Activated CD8-positive, alpha-beta memory T cell treated with anti-CD3 and anti-CD28 coated beads, Interleukin-2, amount 10 ng/mL, durations not matched to agents 7 days and 5 days (primary cell): ENCODE data around the gene PAM. TPM values are rescaled to one million over a fixed set of nuclear protein-coding genes. Genes with fewer than 3 reads are reported as not detected.
"Not testable (repeated sequence)": the region's sequence is repeated elsewhere in the genome, so short reads cannot be mapped to it uniquely, and the experiment has no call there.

Experiments used
- ATAC-seq: fragments of 150-1000 bp; cut with Tn5 transposase; one replicate; pipeline ENCODE4 v1.10.0; 2021; ENCODE audit warnings: moderate library complexity
- CTCF ChIA-PET: fragments of 350-600 bp; sonication (Branson Sonifier 250); formaldehyde crosslinking; loops from one replicate; lab custom pipeline; 2021; ENCODE audit warnings: antibody characterized with exemption; lab: Charles Lee
- DNase-seq: peaks from one replicate; pipeline ENCODE4 v3.0.0-alpha.2; 2020
- H3K27ac Mint-ChIP-seq: one replicate; pipeline ENCODE4 v1.8.0; 2021; ENCODE audit warnings: mild to moderate bottlenecking, mixed read lengths
- H3K27me3 Mint-ChIP-seq: one replicate; pipeline ENCODE4 v1.8.0; 2021; ENCODE audit warnings: mixed read lengths
- H3K36me3 Mint-ChIP-seq: one replicate; pipeline ENCODE4 v1.8.0; 2021; ENCODE audit warnings: mild to moderate bottlenecking, mixed read lengths
- H3K4me1 Mint-ChIP-seq: one replicate; pipeline ENCODE4 v1.8.0; 2021; ENCODE audit warnings: mixed read lengths
- H3K4me3 Mint-ChIP-seq: one replicate; pipeline ENCODE4 v1.8.0; 2021; ENCODE audit warnings: mild to moderate bottlenecking, moderate library complexity, mixed read lengths
- H3K9me3 Mint-ChIP-seq: one replicate; pipeline ENCODE4 v1.8.0; 2022; ENCODE audit warnings: low read depth, mixed read lengths
- total RNA-seq, 2 experiments: library from RNA; stranded (reverse); gene quantifications; one replicate each; pipeline ENCODE4 v1.2.3, GENCODE V29; 2021

The PAM gene
- total RNA-seq, 2 experiments from 2014 or later: 29.7 to 31.5 TPM

GRCh38 chr5:102975457-102976182 lies 220.5 kb downstream of the PAM start:
- Mint-ChIP-seq H3K36me3 (no peaks in the 10 kb centered on the region), H3K27me3 (no peaks in the 10 kb centered on the region), H3K4me3 (no peak overlapping the region), H3K4me1 (no peaks in the 10 kb centered on the region), H3K9me3 (no peaks in the 10 kb centered on the region), H3K27ac (no peak overlapping the region)
- CTCF ChIA-PET: no interaction called here
- DNase-seq (no peak), ATAC-seq (no peak)

- no peak overlapping the region for H3K27ac Mint-ChIP-seq
- CTCF ChIA-PET: no interaction called here
- no peaks in the 10 kb centered on the region for H3K27me3 Mint-ChIP-seq
- ATAC-seq (no peak), DNase-seq (no peak)
- no peak overlapping the region for H3K4me3 Mint-ChIP-seq
- H3K4me1 Mint-ChIP-seq: no peaks in the 10 kb centered on the region
- H3K36me3 Mint-ChIP-seq: peaks cover 18% of the 10 kb centered on the region
- peaks cover 5% of the 10 kb centered on the region for H3K9me3 Mint-ChIP-seq
Observed at GRCh38 chr5:102981957-102982635, 227.0 kb downstream of the PAM start.

- DNase-seq: no peak
- H3K27ac Mint-ChIP-seq: no peak overlapping the region
- no peak for ATAC-seq
- H3K4me1 Mint-ChIP-seq: no peaks in the 10 kb centered on the region
- CTCF ChIA-PET: interaction anchor here (1.2 kb wide), 1 partner anchor 153 kb away, joined by 3 read pairs; no protein-coding TSS in a partner anchor
- H3K27me3 Mint-ChIP-seq: no peaks in the 10 kb centered on the region
- H3K4me3 Mint-ChIP-seq: no peak overlapping the region
- peaks cover 18% of the 10 kb centered on the region for H3K36me3 Mint-ChIP-seq
- H3K9me3 Mint-ChIP-seq: peaks cover 5% of the 10 kb centered on the region
Observed at GRCh38 chr5:102986074-102986473, 231.0 kb downstream of the PAM start.

GRCh38 chr5:102988459-102988858 lies 233.4 kb downstream of the PAM start:
- no peak overlapping the region for H3K27ac Mint-ChIP-seq
- H3K36me3 Mint-ChIP-seq: peaks cover 3% of the 10 kb centered on the region
- ATAC-seq (no peak), DNase-seq (no peak)
- H3K9me3 Mint-ChIP-seq: peaks cover 1% of the 10 kb centered on the region
- H3K27me3 Mint-ChIP-seq: no peaks in the 10 kb centered on the region
- CTCF ChIA-PET: interaction anchor here (0.7 kb wide), 1 partner anchor 186 kb away, joined by 3 read pairs; no protein-coding TSS in a partner anchor
- no peaks in the 10 kb centered on the region for H3K4me1 Mint-ChIP-seq
- H3K4me3 Mint-ChIP-seq: no peak overlapping the region

- ATAC-seq: no peak
- no peak overlapping the region for H3K27ac Mint-ChIP-seq
- H3K27me3 Mint-ChIP-seq: no peaks in the 10 kb centered on the region
- H3K36me3 Mint-ChIP-seq: peaks cover 1% of the 10 kb centered on the region
- H3K4me1 Mint-ChIP-seq: no peaks in the 10 kb centered on the region
- H3K4me3 Mint-ChIP-seq: no peak overlapping the region
- DNase-seq: no peak
- H3K9me3 Mint-ChIP-seq: no peaks in the 10 kb centered on the region
- CTCF ChIA-PET: no interaction called here
Observed at GRCh38 chr5:102991802-102992201, 236.7 kb downstream of the PAM start.

- Mint-ChIP-seq H3K27me3 (no peaks in the 10 kb centered on the region), H3K36me3 (peaks cover 7% of the 10 kb centered on the region), H3K4me3 (no peak overlapping the region), H3K27ac (no peak overlapping the region), H3K4me1 (no peaks in the 10 kb centered on the region), H3K9me3 (no peaks in the 10 kb centered on the region)
- ATAC-seq (no peak), DNase-seq (no peak)
- CTCF ChIA-PET: no interaction called here
Observed at GRCh38 chr5:102996011-102996575, 241.0 kb downstream of the PAM start.

- Mint-ChIP-seq H3K27me3 (no peaks in the 10 kb centered on the region), H3K4me3 (no peak overlapping the region), H3K9me3 (no peaks in the 10 kb centered on the region), H3K4me1 (no peaks in the 10 kb centered on the region), H3K36me3 (peaks cover 7% of the 10 kb centered on the region), H3K27ac (no peak overlapping the region)
- ATAC-seq: no peak
- CTCF ChIA-PET: no interaction called here
- DNase-seq: no peak
Observed at GRCh38 chr5:102998224-102998623, 243.1 kb downstream of the PAM start.

- no peaks in the 10 kb centered on the region for H3K4me1 Mint-ChIP-seq
- CTCF ChIA-PET: no interaction called here
- H3K27ac Mint-ChIP-seq: no peak overlapping the region
Observed at GRCh38 chr5:102999191-102999590, 244.1 kb downstream of the PAM start.

GRCh38 chr5:102999621-103000020 lies 244.5 kb downstream of the PAM start:
- H3K27me3 Mint-ChIP-seq, CTCF ChIA-PET, H3K9me3 Mint-ChIP-seq, ATAC-seq, H3K36me3 Mint-ChIP-seq, DNase-seq, H3K27ac Mint-ChIP-seq, H3K4me1 Mint-ChIP-seq, H3K4me3 Mint-ChIP-seq: not testable (repeated sequence)

More at GRCh38 chr5:102999191-102999590, 244.1 kb downstream of the PAM start:
- DNase-seq (no peak), ATAC-seq (no peak)
- Mint-ChIP-seq H3K36me3 (peaks cover 6% of the 10 kb centered on the region), H3K9me3 (no peaks in the 10 kb centered on the region), H3K27me3 (no peaks in the 10 kb centered on the region), H3K4me3 (no peak overlapping the region)

GRCh38 chr5:103000089-103000488 lies 245.0 kb downstream of the PAM start:
- peaks cover 6% of the 10 kb centered on the region for H3K36me3 Mint-ChIP-seq
- no peak overlapping the region for H3K27ac Mint-ChIP-seq
- no peaks in the 10 kb centered on the region for H3K27me3 Mint-ChIP-seq
- H3K4me3 Mint-ChIP-seq: no peak overlapping the region
- no peak for DNase-seq
- CTCF ChIA-PET: no interaction called here
- H3K9me3 Mint-ChIP-seq: no peaks in the 10 kb centered on the region
- no peak for ATAC-seq
- H3K4me1 Mint-ChIP-seq: no peaks in the 10 kb centered on the region

GRCh38 chr5:103003872-103004271 lies 248.8 kb downstream of the PAM start:
- H3K4me3 Mint-ChIP-seq: no peak overlapping the region
- no peak for DNase-seq
- ATAC-seq: no peak
- CTCF ChIA-PET: interaction anchor here (1.0 kb wide), 1 partner anchor 136 kb away, joined by 4 read pairs; no protein-coding TSS in a partner anchor
- no peaks in the 10 kb centered on the region for H3K4me1 Mint-ChIP-seq
- H3K36me3 Mint-ChIP-seq: peaks cover 12% of the 10 kb centered on the region
- H3K27ac Mint-ChIP-seq: no peak overlapping the region
- H3K27me3 Mint-ChIP-seq: no peaks in the 10 kb centered on the region
- H3K9me3 Mint-ChIP-seq: no peaks in the 10 kb centered on the region

- peaks cover 10% of the 10 kb centered on the region for H3K36me3 Mint-ChIP-seq
- H3K4me1 Mint-ChIP-seq: peaks cover 5% of the 10 kb centered on the region
- no peak overlapping the region for H3K27ac Mint-ChIP-seq
- no peak for DNase-seq
- H3K9me3 Mint-ChIP-seq: no peaks in the 10 kb centered on the region
- no peak overlapping the region for H3K4me3 Mint-ChIP-seq
- H3K27me3 Mint-ChIP-seq: no peaks in the 10 kb centered on the region
- CTCF ChIA-PET: no interaction called here
- no peak for ATAC-seq
Observed at GRCh38 chr5:103005276-103005675, 250.2 kb downstream of the PAM start.

- no peak for ATAC-seq
- DNase-seq: no peak
- Mint-ChIP-seq H3K27ac (no peak overlapping the region), H3K36me3 (peaks cover 18% of the 10 kb centered on the region), H3K9me3 (peaks cover 2% of the 10 kb centered on the region), H3K4me1 (peaks cover 8% of the 10 kb centered on the region), H3K4me3 (no peak overlapping the region), H3K27me3 (no peaks in the 10 kb centered on the region)
- CTCF ChIA-PET: no interaction called here
Observed at GRCh38 chr5:103006921-103007320, 251.8 kb downstream of the PAM start.
